ENCODE measurements around the gene ZSCAN12. TPM values are rescaled to one million over a fixed set of nuclear protein-coding genes. Genes with fewer than 3 reads are reported as not detected.
"Not testable (repeated sequence)": the region's sequence is repeated elsewhere in the genome, so short reads cannot be mapped to it uniquely, and the experiment has no call there.

Gene ZSCAN12
- total RNA-seq, 1 donor from 2014 or later, result 5.7 TPM

DNA sequence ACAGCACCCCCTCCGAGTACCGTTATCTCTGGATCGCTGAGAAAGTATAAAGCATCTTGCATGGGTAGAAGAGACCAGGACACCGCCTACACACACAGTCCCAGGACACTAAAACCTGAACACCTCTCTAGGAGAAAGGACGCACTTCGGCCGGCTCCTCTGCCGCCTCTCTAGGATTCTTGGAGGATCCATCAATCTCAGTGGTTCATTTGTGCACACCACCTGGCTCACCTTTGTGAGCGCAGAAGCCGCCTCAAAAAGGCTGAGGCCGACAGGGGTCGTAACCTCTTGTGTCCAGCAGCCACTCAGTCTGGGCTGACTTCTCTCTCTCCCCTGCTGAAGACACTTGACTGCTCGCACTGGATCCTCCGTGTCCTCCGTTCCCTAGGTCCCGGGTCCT lies 30.2 kb upstream of the ZSCAN12 start:
- H3K9me3 ChIP-seq (ENCODE audit: control insufficient read depth in 3 of 3, low read length in 3 of 3), result no peaks in the 10 kb centered on the region
- H3K4me1 ChIP-seq (ENCODE audit: control insufficient read depth in 3 of 3, insufficient read depth in 3 of 3, low read length in 3 of 3), result no peaks in the 10 kb centered on the region
- no peaks in the 10 kb centered on the region for H3K27me3 ChIP-seq (ENCODE audit: control insufficient read depth in 3 of 3, insufficient read depth in 3 of 3, low read length in 3 of 3)
- no peak overlapping the region for H3K4me3 ChIP-seq (ENCODE audit: low read length in 3 of 3)
- H3K9ac ChIP-seq (ENCODE audit: low read depth in 1 of 3, low read length in 3 of 3), result no peak overlapping the region
- peaks cover 0 to 3% (median 0%) of the 10 kb centered on the region in 3 donors for H3K36me3 ChIP-seq (ENCODE audit: control insufficient read depth in 3 of 3, insufficient read depth in 3 of 3, low read length in 3 of 3)
- no peak overlapping the region for H3K27ac ChIP-seq (ENCODE audit: low read depth, low read length)

DNA sequence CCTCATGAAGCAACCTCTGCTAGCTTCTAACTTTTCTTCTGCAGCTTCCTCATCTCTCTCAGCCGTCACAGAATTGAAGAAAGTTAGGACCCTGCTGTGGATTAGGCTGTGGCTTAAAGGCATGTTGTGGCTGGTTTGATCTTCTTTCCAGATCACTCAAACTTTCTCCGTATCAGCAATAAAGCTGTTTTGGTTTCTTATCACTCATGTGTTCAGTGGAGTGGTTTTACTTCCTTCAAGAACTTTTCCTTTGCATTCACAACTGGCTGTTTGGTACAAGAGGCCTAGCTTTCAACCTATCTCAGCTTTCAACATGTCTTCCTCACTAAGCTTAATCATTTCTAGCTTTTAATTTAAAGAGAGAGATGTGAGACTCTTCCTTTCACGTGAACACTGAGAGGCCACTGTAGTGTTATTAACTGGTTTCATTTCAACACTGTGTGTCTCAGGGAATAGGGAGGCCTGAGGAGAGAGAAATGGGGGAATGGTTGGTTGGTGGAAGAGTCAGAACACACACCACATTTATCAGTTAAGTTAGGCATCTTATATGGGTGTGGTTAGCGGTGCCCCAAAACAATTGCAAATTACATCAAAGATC lies 26.5 kb upstream of the ZSCAN12 start:
- no peak overlapping the region for H3K27ac ChIP-seq (ENCODE audit: low read depth, low read length)
- no peak overlapping the region for H3K9ac ChIP-seq (ENCODE audit: low read depth in 1 of 3, low read length in 3 of 3)
- H3K9me3 ChIP-seq (ENCODE audit: control insufficient read depth in 3 of 3, low read length in 3 of 3), result no peaks in the 10 kb centered on the region
- no peaks in the 10 kb centered on the region for H3K4me1 ChIP-seq (ENCODE audit: control insufficient read depth in 3 of 3, insufficient read depth in 3 of 3, low read length in 3 of 3)
- peaks cover 0 to 4% (median 0%) of the 10 kb centered on the region in 3 donors for H3K36me3 ChIP-seq (ENCODE audit: control insufficient read depth in 3 of 3, insufficient read depth in 3 of 3, low read length in 3 of 3)
- no peaks in the 10 kb centered on the region for H3K27me3 ChIP-seq (ENCODE audit: control insufficient read depth in 3 of 3, insufficient read depth in 3 of 3, low read length in 3 of 3)
- H3K4me3 ChIP-seq (ENCODE audit: low read length in 3 of 3), result no peak overlapping the region

DNA sequence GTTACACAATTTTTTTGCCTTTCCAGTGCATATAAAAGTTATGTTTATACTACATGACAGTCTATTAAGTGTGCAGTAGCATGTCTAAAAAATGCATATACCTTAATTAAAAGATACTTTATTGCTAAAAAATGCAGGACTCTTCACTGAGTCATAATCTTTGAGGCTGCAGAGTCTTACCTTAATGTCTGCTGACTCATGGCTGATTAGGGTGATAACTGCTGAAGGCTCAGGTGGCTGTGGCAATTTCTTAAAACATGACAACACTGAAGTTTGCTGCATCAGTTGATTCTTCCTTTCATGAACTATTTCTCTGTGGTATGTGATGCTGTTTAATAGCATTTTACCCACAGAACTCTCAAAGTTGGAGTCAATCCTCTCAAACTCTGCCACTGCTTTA lies 24.6 kb upstream of the ZSCAN12 start:
- H3K27me3 ChIP-seq (ENCODE audit: control insufficient read depth in 3 of 3, insufficient read depth in 3 of 3, low read length in 3 of 3), result no peaks in the 10 kb centered on the region
- no peak overlapping the region for H3K27ac ChIP-seq (ENCODE audit: low read depth, low read length)
- H3K9me3 ChIP-seq (ENCODE audit: control insufficient read depth in 3 of 3, low read length in 3 of 3), result no peaks in the 10 kb centered on the region
- H3K36me3 ChIP-seq (ENCODE audit: control insufficient read depth in 3 of 3, insufficient read depth in 3 of 3, low read length in 3 of 3), result peaks cover 0 to 9% (median 0%) of the 10 kb centered on the region in 3 donors
- no peaks in the 10 kb centered on the region for H3K4me1 ChIP-seq (ENCODE audit: control insufficient read depth in 3 of 3, insufficient read depth in 3 of 3, low read length in 3 of 3)
- H3K9ac ChIP-seq (ENCODE audit: low read depth in 1 of 3, low read length in 3 of 3), result no peak overlapping the region
- no peak overlapping the region for H3K4me3 ChIP-seq (ENCODE audit: low read length in 3 of 3)

DNA sequence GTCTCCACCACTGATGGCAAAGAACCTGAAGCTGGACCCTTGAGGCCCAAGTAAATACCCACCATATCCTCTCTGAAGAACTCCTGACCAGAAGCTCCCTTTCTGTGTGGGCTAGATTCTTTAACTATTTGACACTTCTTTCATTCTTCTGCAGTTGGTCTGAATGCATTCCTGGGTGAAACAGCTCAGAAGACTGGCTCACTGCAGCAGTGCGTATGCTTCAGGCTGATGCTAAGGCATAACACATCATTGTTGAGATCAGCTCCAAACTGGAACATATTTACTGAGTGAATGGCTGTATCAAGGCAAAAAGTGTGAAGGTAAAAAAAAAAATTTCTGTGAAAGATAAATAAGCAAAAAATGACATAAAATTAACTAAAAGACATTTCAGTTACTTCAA lies 24.0 kb upstream of the ZSCAN12 start:
- no peaks in the 10 kb centered on the region for H3K4me1 ChIP-seq (ENCODE audit: control insufficient read depth in 3 of 3, insufficient read depth in 3 of 3, low read length in 3 of 3)

DNA sequence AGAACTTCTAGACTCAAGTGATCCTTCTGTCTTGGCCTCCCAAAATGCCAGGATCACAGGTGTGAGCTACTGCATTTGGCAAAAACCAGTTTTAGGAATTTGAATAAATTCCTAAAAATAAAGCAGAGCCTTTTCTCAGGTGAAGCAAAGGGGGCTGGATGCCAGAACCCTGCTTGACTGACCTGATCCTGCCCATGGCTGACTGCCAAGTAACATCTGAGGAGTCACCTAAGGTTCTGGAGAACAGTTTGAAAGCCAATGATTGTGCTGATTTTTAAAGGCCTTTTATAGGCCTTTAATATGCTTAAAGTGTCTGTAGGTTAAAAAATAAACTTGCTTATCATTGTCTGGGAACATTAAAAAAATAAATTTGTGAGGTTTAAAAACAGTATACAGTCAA lies 14.1 kb upstream of the ZSCAN12 start:
- no peak overlapping the region for H3K9ac ChIP-seq (ENCODE audit: low read depth in 1 of 3, low read length in 3 of 3)

More for the DNA sequence above, 24.0 kb upstream of the ZSCAN12 start:
- no peaks in the 10 kb centered on the region for H3K9me3 ChIP-seq (ENCODE audit: control insufficient read depth in 3 of 3, low read length in 3 of 3)
- H3K27me3 ChIP-seq (ENCODE audit: control insufficient read depth in 3 of 3, insufficient read depth in 3 of 3, low read length in 3 of 3), result no peaks in the 10 kb centered on the region
- peaks cover 0 to 9% (median 0%) of the 10 kb centered on the region in 3 donors for H3K36me3 ChIP-seq (ENCODE audit: control insufficient read depth in 3 of 3, insufficient read depth in 3 of 3, low read length in 3 of 3)
- no peak overlapping the region for H3K4me3 ChIP-seq (ENCODE audit: low read length in 3 of 3)
- H3K9ac ChIP-seq (ENCODE audit: low read depth in 1 of 3, low read length in 3 of 3), result no peak overlapping the region
- H3K27ac ChIP-seq (ENCODE audit: low read depth, low read length), result no peak overlapping the region

DNA sequence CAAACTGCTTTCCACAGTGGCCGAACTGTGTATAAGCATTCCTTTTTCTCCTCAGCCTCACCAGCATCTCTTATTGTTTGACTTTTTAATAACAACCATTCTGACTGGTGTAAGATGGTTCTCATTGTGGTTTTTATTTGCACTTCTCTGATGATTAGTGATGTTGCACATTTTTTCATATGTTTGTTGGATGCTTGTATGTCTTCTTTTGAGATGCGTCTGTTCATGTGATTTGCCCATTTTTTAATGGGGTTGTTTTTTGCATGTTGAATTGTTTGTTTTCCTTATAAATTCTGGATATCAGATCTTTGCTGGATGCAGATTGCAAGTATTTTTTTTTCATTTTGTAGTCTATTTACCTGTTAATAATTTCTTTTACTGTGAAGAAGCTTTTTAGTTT lies 11.2 kb upstream of the ZSCAN12 start:
- no peak overlapping the region for H3K4me3 ChIP-seq (ENCODE audit: low read length in 3 of 3)

More for the DNA sequence above, 14.1 kb upstream of the ZSCAN12 start:
- H3K4me3 ChIP-seq (ENCODE audit: low read length in 3 of 3), result no peak overlapping the region
- H3K4me1 ChIP-seq (ENCODE audit: control insufficient read depth in 3 of 3, insufficient read depth in 3 of 3, low read length in 3 of 3), result no peaks in the 10 kb centered on the region
- peaks cover 0 to 2% (median 0%) of the 10 kb centered on the region in 3 donors for H3K9me3 ChIP-seq (ENCODE audit: control insufficient read depth in 3 of 3, low read length in 3 of 3)
- H3K27ac ChIP-seq (ENCODE audit: low read depth, low read length), result no peak overlapping the region
- no peaks in the 10 kb centered on the region for H3K36me3 ChIP-seq (ENCODE audit: control insufficient read depth in 3 of 3, insufficient read depth in 3 of 3, low read length in 3 of 3)
- H3K27me3 ChIP-seq (ENCODE audit: control insufficient read depth in 3 of 3, insufficient read depth in 3 of 3, low read length in 3 of 3), result no peaks in the 10 kb centered on the region

DNA sequence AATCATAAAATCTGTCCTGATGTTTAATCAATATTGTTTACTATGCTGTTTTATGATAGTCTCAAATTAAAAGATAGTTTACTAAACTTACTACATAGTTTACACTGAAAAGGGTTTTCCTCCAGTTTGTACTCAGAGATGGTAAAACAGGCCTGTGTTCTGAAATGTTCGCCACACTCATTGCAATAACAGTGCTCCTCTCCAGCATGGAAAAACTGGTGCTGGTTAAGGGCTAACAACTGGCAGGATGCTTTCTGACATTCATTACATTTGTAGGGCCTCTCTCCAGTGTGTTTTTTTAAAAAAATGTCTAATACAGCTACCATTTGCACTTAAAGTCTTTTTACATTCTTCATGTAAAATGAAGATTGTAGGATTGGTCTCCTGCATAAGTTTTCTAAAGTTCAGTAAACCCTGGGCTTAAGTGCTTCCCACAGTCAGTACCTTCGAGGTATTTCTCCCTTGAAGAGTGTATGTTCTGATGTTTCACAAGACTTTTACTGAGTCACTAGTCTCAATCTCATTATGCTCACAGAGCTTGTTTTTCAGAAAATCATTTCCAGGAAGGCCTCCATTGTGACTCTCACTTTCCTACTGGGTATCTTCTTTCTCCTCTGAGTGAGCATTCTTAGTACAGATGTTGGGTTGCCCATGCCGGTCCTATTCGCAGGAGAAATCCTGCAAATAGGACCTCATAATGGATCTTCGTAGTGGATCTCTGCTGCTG lies 8.7 kb upstream of the ZSCAN12 start:
- H3K36me3 ChIP-seq (ENCODE audit: control insufficient read depth in 3 of 3, insufficient read depth in 3 of 3, low read length in 3 of 3), result no peaks in the 10 kb centered on the region
- H3K27me3 ChIP-seq (ENCODE audit: control insufficient read depth in 3 of 3, insufficient read depth in 3 of 3, low read length in 3 of 3), result peaks cover 0 to 2% (median 0%) of the 10 kb centered on the region in 3 donors
- no peak overlapping the region for H3K4me3 ChIP-seq (ENCODE audit: low read length in 3 of 3)
- no peak overlapping the region for H3K9ac ChIP-seq (ENCODE audit: low read depth in 1 of 3, low read length in 3 of 3)
- no peaks in the 10 kb centered on the region for H3K4me1 ChIP-seq (ENCODE audit: control insufficient read depth in 3 of 3, insufficient read depth in 3 of 3, low read length in 3 of 3)
- H3K9me3 ChIP-seq (ENCODE audit: control insufficient read depth in 3 of 3, low read length in 3 of 3), result peaks cover 0 to 2% (median 0%) of the 10 kb centered on the region in 3 donors
- no peak overlapping the region for H3K27ac ChIP-seq (ENCODE audit: low read depth, low read length)

More for the DNA sequence above, 11.2 kb upstream of the ZSCAN12 start:
- H3K4me1 ChIP-seq (ENCODE audit: control insufficient read depth in 3 of 3, insufficient read depth in 3 of 3, low read length in 3 of 3), result no peaks in the 10 kb centered on the region
- H3K27me3 ChIP-seq (ENCODE audit: control insufficient read depth in 3 of 3, insufficient read depth in 3 of 3, low read length in 3 of 3), result peaks cover 0 to 2% (median 0%) of the 10 kb centered on the region in 3 donors
- no peak overlapping the region for H3K27ac ChIP-seq (ENCODE audit: low read depth, low read length)
- H3K9me3 ChIP-seq (ENCODE audit: control insufficient read depth in 3 of 3, low read length in 3 of 3), result peaks cover 0 to 2% (median 0%) of the 10 kb centered on the region in 3 donors
- H3K36me3 ChIP-seq (ENCODE audit: control insufficient read depth in 3 of 3, insufficient read depth in 3 of 3, low read length in 3 of 3), result no peaks in the 10 kb centered on the region
- H3K9ac ChIP-seq (ENCODE audit: low read depth in 1 of 3, low read length in 3 of 3), result no peak overlapping the region

DNA sequence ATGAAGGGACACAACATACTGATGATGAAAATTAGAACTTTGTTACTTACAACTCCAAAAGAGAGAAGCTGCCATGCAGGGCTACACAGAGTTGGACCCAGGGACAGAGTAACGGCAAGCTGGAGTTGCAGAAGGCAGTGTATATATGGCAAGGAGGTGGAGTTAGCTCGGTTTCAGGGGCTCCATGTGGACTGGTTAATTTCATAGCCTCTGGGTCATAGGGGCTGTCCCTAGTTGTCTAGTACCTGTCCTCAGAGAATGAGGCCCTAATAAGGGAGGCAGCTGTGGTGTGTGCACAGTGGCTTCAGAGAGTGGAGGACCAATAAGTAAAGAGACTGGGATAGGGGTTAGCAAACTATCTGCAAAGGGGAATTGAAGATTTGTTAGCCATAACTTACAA lies 7.9 kb upstream of the ZSCAN12 start:
- Histone ChIP-seq H3K4me3 (ENCODE audit: low read length in 3 of 3) (no peak overlapping the region), H3K27ac (ENCODE audit: low read depth, low read length) (no peak overlapping the region), H3K27me3 (ENCODE audit: control insufficient read depth in 3 of 3, insufficient read depth in 3 of 3, low read length in 3 of 3) (peaks cover 0 to 2% (median 0%) of the 10 kb centered on the region in 3 donors), H3K4me1 (ENCODE audit: control insufficient read depth in 3 of 3, insufficient read depth in 3 of 3, low read length in 3 of 3) (no peaks in the 10 kb centered on the region), H3K36me3 (ENCODE audit: control insufficient read depth in 3 of 3, insufficient read depth in 3 of 3, low read length in 3 of 3) (no peaks in the 10 kb centered on the region), H3K9ac (ENCODE audit: low read depth in 1 of 3, low read length in 3 of 3) (no peak overlapping the region), H3K9me3 (ENCODE audit: control insufficient read depth in 3 of 3, low read length in 3 of 3) (peaks cover 0 to 2% (median 0%) of the 10 kb centered on the region in 3 donors)

DNA sequence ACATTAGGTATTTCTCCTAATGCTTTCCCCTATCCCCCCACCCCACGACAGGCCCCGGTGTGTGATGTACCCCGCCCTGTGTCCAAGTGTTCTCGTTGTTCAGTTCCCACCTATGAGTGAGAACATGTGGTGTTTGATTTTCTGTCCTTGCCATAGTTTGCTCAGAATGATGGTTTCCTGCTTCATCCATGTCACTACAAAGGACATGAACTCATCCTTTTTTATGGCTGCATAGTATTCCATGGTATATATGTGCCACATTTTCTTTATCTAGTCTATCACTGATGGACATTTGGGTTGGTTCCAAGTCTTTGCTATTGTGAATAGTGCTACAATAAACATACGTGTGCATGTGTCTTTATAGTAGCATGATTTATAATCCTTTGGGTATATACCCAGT lies 4.4 kb upstream of the ZSCAN12 start:
- H3K36me3 ChIP-seq (ENCODE audit: control insufficient read depth in 3 of 3, insufficient read depth in 3 of 3, low read length in 3 of 3); H3K9me3 ChIP-seq (ENCODE audit: control insufficient read depth in 3 of 3, low read length in 3 of 3); H3K9ac ChIP-seq (ENCODE audit: low read depth in 1 of 3, low read length in 3 of 3); H3K4me1 ChIP-seq (ENCODE audit: control insufficient read depth in 3 of 3, insufficient read depth in 3 of 3, low read length in 3 of 3); H3K4me3 ChIP-seq (ENCODE audit: low read length in 3 of 3); H3K27ac ChIP-seq (ENCODE audit: low read depth, low read length): not testable (repeated sequence)
- peaks cover 0 to 10% (median 0%) of the 10 kb centered on the region in 3 donors for H3K27me3 ChIP-seq (ENCODE audit: control insufficient read depth in 3 of 3, insufficient read depth in 3 of 3, low read length in 3 of 3)

DNA sequence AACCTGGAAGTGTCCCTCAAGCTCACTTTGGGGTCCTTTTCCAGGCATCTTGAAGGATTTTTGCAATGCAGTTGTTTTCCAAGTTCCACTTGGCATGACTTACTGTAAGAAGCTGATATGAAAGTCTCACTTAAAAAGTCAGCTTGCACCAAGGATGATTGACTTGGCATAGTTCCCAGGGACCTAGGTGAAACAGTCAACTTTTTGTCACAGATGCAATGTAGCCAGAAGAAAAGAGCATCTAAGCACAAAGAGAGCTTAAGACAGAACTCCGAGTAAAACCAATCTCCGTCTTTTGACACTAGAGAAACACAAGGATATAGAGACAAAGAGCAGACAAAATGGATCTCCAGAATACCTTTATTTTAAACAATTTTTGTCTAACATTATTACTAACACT lies 2.6 kb upstream of the ZSCAN12 start:
- H3K9ac ChIP-seq (ENCODE audit: low read depth in 1 of 3, low read length in 3 of 3), result no peak overlapping the region
- H3K27ac ChIP-seq (ENCODE audit: low read depth, low read length), result no peak overlapping the region
- H3K36me3 ChIP-seq (ENCODE audit: control insufficient read depth in 3 of 3, insufficient read depth in 3 of 3, low read length in 3 of 3), result no peaks in the 10 kb centered on the region
- no peaks in the 10 kb centered on the region for H3K9me3 ChIP-seq (ENCODE audit: control insufficient read depth in 3 of 3, low read length in 3 of 3)
- H3K4me3 ChIP-seq (ENCODE audit: low read length in 3 of 3), result no peak overlapping the region
- peaks cover 6 to 8% (median 8%) of the 10 kb centered on the region in 3 donors for H3K4me1 ChIP-seq (ENCODE audit: control insufficient read depth in 3 of 3, insufficient read depth in 3 of 3, low read length in 3 of 3)
- peaks cover 0 to 8% (median 0%) of the 10 kb centered on the region in 3 donors for H3K27me3 ChIP-seq (ENCODE audit: control insufficient read depth in 3 of 3, insufficient read depth in 3 of 3, low read length in 3 of 3)
